HepG2 (cell line): ENCODE measurements around the gene TANGO6. TPM values are rescaled to one million over a fixed set of nuclear protein-coding genes. Genes with fewer than 3 reads are reported as not detected.

Experiments used
- DNMT1 ChIP-seq: sonication (generic); formaldehyde crosslinking; IDR thresholded peaks from 2 replicates; pipeline ENCODE4 v1.5.1; 2020; ENCODE audit warnings: mild to moderate bottlenecking, missing genetic modification reagents
- FIP1L1 ChIP-seq: fragments of 200-400 bp; formaldehyde crosslinking; IDR thresholded peaks from 2 replicates; pipeline ENCODE4 v1.6.1; 2018; ENCODE audit warnings: low read depth, mild to moderate bottlenecking, low read length, moderate library complexity, borderline replicate concordance; ENCODE audit not compliant: insufficient read depth
- HIVEP1 ChIP-seq: sonication (generic); formaldehyde crosslinking; IDR thresholded peaks from 2 replicates; pipeline ENCODE4 v1.4.0; 2020; ENCODE audit warnings: mild to moderate bottlenecking, missing genetic modification reagents
- PITX1 ChIP-seq: sonication (generic); formaldehyde crosslinking; IDR thresholded peaks from 2 replicates; pipeline ENCODE4 v1.5.1; 2020; ENCODE audit warnings: mild to moderate bottlenecking, missing genetic modification reagents
- SIN3A ChIP-seq: IDR thresholded peaks from 2 replicates; pipeline ENCODE4 v1.6.1; 2011; ENCODE audit warnings: low read depth, mild to moderate bottlenecking, control low read depth, low read length, borderline replicate concordance
- ZFP62 ChIP-seq: sonication (generic); formaldehyde crosslinking; IDR thresholded peaks from 2 replicates; pipeline ENCODE4 v1.4.0; 2020; ENCODE audit warnings: missing genetic modification reagents
- ZNF230 ChIP-seq: sonication (generic); formaldehyde crosslinking; IDR thresholded peaks from 2 replicates; pipeline ENCODE4 v1.4.0; 2020; ENCODE audit warnings: mild to moderate bottlenecking, missing genetic modification reagents
- ZNF24 ChIP-seq: fragments of 450-650 bp; IDR thresholded peaks from 2 replicates; pipeline ENCODE4 v1.6.1; 2017; ENCODE audit warnings: antibody characterized with exemption, mild to moderate bottlenecking
- ZNF569 ChIP-seq: sonication (generic); formaldehyde crosslinking; IDR thresholded peaks from 2 replicates; pipeline ENCODE4 v1.5.0; 2020; ENCODE audit warnings: mild to moderate bottlenecking, missing genetic modification reagents, moderate library complexity, borderline replicate concordance
- ZNF616 ChIP-seq: sonication (generic); formaldehyde crosslinking; IDR thresholded peaks from 2 replicates; pipeline ENCODE4 v1.5.0; 2020; ENCODE audit warnings: low read depth, mild to moderate bottlenecking, missing genetic modification reagents
- polyA plus RNA-seq, 8 experiments: library from polyadenylated mRNA; depleted of rRNA in 3 of 8; stranded (reverse) in 7 of 8; unstranded in 1 of 8; fragments of >200 nt; fragmentation: Illumina TruSeq in 4 of 8; extraction: Trizol in 4 of 8; gene quantifications; 2 replicates each; pipeline versions ENCODE4 v1.2.1 to v1.2.3, GENCODE V29; 2011 to 2016; ENCODE audit warnings: low read depth in 4 of 8, missing spikeins in 1 of 8, mixed read lengths in 1 of 8; ENCODE audit not compliant: insufficient read depth in 1 of 8
- total RNA-seq, 5 experiments: library from RNA; depleted of rRNA; stranded (reverse); fragments of >200 nt; fragmentation: Illumina TruSeq; extraction: Trizol; gene quantifications; 2 replicates each; pipeline ENCODE4 v1.2.3, GENCODE V29; 2016; ENCODE audit warnings: low read depth in 1 of 5
- TF ChIP-seq, protein P1 (sequence below): sonication (generic); formaldehyde crosslinking; IDR thresholded peaks from 2 replicates; pipeline ENCODE4 v1.9.0; 2021; ENCODE audit warnings: missing genetic modification reagents, borderline replicate concordance
- TF ChIP-seq, protein P2 (sequence below): sonication (generic); formaldehyde crosslinking; IDR thresholded peaks from 2 replicates; pipeline ENCODE4 v1.5.0; 2020; ENCODE audit warnings: mild to moderate bottlenecking, missing genetic modification reagents
- TF ChIP-seq, protein P3 (sequence below): sonication (generic); formaldehyde crosslinking; IDR thresholded peaks from 2 replicates; pipeline ENCODE4 v1.4.0; 2020; ENCODE audit warnings: low read depth, mild to moderate bottlenecking, missing genetic modification reagents
- TF ChIP-seq, protein P4 (sequence below): sonication (generic); formaldehyde crosslinking; IDR thresholded peaks from 2 replicates; pipeline ENCODE4 v1.4.0; 2020; ENCODE audit warnings: missing genetic modification reagents
- TF ChIP-seq, protein P5 (sequence below): sonication (generic); formaldehyde crosslinking; IDR thresholded peaks from 2 replicates; pipeline ENCODE4 v1.8.1; 2023; ENCODE audit warnings: missing genetic modification reagents, mild to moderate bottlenecking, borderline replicate concordance
- TF ChIP-seq, protein P6 (sequence below): sonication (generic); formaldehyde crosslinking; IDR thresholded peaks from 2 replicates; pipeline ENCODE4 v1.5.0; 2020; ENCODE audit warnings: missing genetic modification reagents

The TANGO6 gene
- total and polyA plus RNA-seq, 2 of the 13 experiments (the other 11 are each of a cell fraction or from before 2014, with no cell fraction given), result 7.2 to 13.3 TPM

DNA sequence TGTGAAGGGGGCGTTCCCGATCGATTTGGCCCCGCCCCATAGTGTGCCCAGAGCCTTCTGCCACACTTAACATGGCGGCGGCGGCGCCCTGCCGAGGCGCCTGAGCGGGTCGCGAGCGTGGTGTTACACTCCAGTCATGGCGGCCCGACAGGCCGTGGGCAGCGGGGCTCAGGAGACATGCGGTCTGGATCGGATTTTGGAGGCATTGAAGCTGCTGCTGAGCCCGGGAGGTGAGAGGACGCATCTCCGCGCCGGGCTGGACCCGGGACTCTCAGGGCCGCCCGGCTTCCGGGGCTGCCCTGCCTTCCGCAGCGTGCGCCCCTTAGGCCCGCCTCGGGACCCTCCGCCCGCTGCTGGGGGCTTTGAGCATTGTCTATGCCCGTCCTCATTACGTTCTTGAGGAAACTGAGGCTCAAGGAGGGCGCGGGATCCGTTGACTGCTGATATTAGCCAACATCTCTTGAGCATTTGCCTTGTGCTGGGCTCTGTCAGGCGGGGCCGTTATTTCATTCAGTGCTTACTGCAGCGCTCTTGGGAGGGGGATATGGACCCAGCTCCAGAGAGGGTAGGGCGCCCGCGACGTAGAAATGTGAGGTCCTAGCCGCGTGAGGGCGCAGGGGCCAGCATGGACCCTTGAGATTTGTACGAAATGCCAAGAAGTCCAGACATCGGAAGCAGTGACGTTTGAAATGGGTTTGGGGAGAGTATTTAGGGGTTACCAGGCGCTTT lies at the start of gene TANGO6 (continued):
- TF ChIP-seq, protein P1, sequence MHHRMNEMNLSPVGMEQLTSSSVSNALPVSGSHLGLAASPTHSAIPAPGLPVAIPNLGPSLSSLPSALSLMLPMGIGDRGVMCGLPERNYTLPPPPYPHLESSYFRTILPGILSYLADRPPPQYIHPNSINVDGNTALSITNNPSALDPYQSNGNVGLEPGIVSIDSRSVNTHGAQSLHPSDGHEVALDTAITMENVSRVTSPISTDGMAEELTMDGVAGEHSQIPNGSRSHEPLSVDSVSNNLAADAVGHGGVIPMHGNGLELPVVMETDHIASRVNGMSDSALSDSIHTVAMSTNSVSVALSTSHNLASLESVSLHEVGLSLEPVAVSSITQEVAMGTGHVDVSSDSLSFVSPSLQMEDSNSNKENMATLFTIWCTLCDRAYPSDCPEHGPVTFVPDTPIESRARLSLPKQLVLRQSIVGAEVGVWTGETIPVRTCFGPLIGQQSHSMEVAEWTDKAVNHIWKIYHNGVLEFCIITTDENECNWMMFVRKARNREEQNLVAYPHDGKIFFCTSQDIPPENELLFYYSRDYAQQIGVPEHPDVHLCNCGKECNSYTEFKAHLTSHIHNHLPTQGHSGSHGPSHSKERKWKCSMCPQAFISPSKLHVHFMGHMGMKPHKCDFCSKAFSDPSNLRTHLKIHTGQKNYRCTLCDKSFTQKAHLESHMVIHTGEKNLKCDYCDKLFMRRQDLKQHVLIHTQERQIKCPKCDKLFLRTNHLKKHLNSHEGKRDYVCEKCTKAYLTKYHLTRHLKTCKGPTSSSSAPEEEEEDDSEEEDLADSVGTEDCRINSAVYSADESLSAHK (CRISPR knock-in tag), result no peak
- TF ChIP-seq HIVEP1 (CRISPR knock-in tag) (no peak), FIP1L1 (no peak), PITX1 (peak; percentile 80), ZNF24 (no peak), ZNF569 (CRISPR knock-in tag) (0 out of 2 replicates have a peak, but pooled peaks have one; percentile 17), ZFP62 (CRISPR knock-in tag) (no peak), ZNF616 (peak; percentile 94), ZNF230 (CRISPR knock-in tag) (peak; percentile 98; the same call in 1 of the 2 replicates), SIN3A (0 out of 2 replicates have a peak, but pooled peaks have one; percentile 68), DNMT1 (peak; percentile 88; the same call in 1 of the 2 replicates)
- TF ChIP-seq, protein P2, sequence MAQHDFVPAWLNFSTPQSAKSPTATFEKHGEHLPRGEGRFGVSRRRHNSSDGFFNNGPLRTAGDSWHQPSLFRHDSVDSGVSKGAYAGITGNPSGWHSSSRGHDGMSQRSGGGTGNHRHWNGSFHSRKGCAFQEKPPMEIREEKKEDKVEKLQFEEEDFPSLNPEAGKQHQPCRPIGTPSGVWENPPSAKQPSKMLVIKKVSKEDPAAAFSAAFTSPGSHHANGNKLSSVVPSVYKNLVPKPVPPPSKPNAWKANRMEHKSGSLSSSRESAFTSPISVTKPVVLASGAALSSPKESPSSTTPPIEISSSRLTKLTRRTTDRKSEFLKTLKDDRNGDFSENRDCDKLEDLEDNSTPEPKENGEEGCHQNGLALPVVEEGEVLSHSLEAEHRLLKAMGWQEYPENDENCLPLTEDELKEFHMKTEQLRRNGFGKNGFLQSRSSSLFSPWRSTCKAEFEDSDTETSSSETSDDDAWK, result no peak
- TF ChIP-seq, protein P3, sequence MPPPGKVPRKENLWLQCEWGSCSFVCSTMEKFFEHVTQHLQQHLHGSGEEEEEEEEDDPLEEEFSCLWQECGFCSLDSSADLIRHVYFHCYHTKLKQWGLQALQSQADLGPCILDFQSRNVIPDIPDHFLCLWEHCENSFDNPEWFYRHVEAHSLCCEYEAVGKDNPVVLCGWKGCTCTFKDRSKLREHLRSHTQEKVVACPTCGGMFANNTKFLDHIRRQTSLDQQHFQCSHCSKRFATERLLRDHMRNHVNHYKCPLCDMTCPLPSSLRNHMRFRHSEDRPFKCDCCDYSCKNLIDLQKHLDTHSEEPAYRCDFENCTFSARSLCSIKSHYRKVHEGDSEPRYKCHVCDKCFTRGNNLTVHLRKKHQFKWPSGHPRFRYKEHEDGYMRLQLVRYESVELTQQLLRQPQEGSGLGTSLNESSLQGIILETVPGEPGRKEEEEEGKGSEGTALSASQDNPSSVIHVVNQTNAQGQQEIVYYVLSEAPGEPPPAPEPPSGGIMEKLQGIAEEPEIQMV (CRISPR knock-in tag), result peak; percentile 93; the same call in 1 of the 2 replicates
- TF ChIP-seq, protein P4, sequence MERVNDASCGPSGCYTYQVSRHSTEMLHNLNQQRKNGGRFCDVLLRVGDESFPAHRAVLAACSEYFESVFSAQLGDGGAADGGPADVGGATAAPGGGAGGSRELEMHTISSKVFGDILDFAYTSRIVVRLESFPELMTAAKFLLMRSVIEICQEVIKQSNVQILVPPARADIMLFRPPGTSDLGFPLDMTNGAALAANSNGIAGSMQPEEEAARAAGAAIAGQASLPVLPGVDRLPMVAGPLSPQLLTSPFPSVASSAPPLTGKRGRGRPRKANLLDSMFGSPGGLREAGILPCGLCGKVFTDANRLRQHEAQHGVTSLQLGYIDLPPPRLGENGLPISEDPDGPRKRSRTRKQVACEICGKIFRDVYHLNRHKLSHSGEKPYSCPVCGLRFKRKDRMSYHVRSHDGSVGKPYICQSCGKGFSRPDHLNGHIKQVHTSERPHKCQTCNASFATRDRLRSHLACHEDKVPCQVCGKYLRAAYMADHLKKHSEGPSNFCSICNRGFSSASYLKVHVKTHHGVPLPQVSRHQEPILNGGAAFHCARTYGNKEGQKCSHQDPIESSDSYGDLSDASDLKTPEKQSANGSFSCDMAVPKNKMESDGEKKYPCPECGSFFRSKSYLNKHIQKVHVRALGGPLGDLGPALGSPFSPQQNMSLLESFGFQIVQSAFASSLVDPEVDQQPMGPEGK (CRISPR knock-in tag), result peak; percentile 67; the same call in 1 of the 2 replicates
- TF ChIP-seq, protein P5, sequence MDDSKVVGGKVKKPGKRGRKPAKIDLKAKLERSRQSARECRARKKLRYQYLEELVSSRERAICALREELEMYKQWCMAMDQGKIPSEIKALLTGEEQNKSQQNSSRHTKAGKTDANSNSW, result 0 out of 2 replicates have a peak, but pooled peaks have one; percentile 63
- TF ChIP-seq, protein P6, sequence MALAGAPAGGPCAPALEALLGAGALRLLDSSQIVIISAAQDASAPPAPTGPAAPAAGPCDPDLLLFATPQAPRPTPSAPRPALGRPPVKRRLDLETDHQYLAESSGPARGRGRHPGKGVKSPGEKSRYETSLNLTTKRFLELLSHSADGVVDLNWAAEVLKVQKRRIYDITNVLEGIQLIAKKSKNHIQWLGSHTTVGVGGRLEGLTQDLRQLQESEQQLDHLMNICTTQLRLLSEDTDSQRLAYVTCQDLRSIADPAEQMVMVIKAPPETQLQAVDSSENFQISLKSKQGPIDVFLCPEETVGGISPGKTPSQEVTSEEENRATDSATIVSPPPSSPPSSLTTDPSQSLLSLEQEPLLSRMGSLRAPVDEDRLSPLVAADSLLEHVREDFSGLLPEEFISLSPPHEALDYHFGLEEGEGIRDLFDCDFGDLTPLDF (CRISPR knock-in tag), result peak; percentile 44; the same call in 1 of the 2 replicates
